Thoracic aorta (tissue), 2 donors: ENCODE measurements around the gene GGTLC1. TPM values are rescaled to one million over a fixed set of nuclear protein-coding genes. Genes with fewer than 3 reads are reported as not detected.

Experiments
- ATAC-seq: fragments of 150-250 bp; one replicate; pipeline ENCODE4 v1.8.0; 2017; ENCODE audit warnings: low read depth; ENCODE audit not compliant: insufficient number of reproducible peaks, low FRiP score
- DNase-seq: peaks from one replicate; pipeline ENCODE4 v3.0.0-alpha.2; 2020; ENCODE audit warnings: low spot score
- H3K27ac ChIP-seq, 2 donors: fragments of 200-600 bp; sonication (generic); 1 replicate in 1 of 2; 2 replicates in 1 of 2; pipeline ENCODE4 v1.5.1; 2016; ENCODE audit warnings: mild to moderate bottlenecking in 2 of 2, moderate library complexity in 2 of 2
- H3K27me3 ChIP-seq: fragments of 200-600 bp; sonication (generic); replicated peaks from 2 replicates; pipeline ENCODE4 v1.6.0; 2016; ENCODE audit warnings: mild to moderate bottlenecking; ENCODE audit not compliant: insufficient read depth
- H3K36me3 ChIP-seq: fragments of 200-600 bp; sonication (generic); one replicate; pipeline ENCODE4 v1.5.1; 2016
- H3K4me1 ChIP-seq, 2 donors: fragments of 200-600 bp; sonication (generic); 1 replicate in 1 of 2; 2 replicates in 1 of 2; pipeline versions ENCODE4 v1.5.1 to v1.6.0; 2016; ENCODE audit warnings: low read depth in 2 of 2, mild to moderate bottlenecking in 1 of 2; ENCODE audit not compliant: control insufficient read depth in 1 of 2
- H3K4me3 ChIP-seq: fragments of 200-600 bp; sonication (generic); 2 replicates; pipeline ENCODE4 v1.5.1; 2016; ENCODE audit warnings: mild to moderate bottlenecking
- H3K9me3 ChIP-seq: fragments of 200-600 bp; sonication (generic); 2 replicates; pipeline ENCODE4 v1.5.1; 2016
- total RNA-seq, 2 donors: library from RNA; depleted of rRNA; stranded (reverse); fragments of >200 nt; gene quantifications; one replicate each; pipeline versions ENCODE4 v1.1.0 to v1.2.3, GENCODE V29; 2016
- TF ChIP-seq, protein P1 (sequence below): fragments of 200-600 bp; sonication (generic); IDR thresholded peaks from one replicate; pipeline ENCODE4 v1.5.1; 2019; ENCODE audit warnings: antibody characterized with exemption

The GGTLC1 gene
- total RNA-seq, 2 donors from 2014 or later, result not detected

DNA sequence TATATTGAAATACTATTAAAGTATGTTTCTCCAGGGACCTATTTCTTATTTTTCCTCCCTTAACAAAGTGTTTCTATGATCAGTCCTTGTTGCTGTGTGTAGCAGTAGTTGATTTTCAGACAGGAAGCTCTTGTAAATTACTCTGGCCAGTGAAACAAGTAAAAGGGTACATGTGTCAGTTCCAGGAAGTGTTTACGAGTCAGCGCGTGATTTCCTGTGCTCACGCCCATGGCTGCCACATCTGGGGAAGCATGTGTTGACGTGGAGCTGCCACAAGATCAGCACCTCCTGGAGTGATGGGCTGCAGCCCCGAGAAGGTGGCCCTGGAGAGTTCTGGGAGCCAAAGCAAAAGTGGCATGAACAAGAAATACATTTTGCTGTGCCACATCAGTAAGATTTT lies 38.6 kb upstream of the GGTLC1 start:
- no peak overlapping the region for H3K27ac ChIP-seq

DNA sequence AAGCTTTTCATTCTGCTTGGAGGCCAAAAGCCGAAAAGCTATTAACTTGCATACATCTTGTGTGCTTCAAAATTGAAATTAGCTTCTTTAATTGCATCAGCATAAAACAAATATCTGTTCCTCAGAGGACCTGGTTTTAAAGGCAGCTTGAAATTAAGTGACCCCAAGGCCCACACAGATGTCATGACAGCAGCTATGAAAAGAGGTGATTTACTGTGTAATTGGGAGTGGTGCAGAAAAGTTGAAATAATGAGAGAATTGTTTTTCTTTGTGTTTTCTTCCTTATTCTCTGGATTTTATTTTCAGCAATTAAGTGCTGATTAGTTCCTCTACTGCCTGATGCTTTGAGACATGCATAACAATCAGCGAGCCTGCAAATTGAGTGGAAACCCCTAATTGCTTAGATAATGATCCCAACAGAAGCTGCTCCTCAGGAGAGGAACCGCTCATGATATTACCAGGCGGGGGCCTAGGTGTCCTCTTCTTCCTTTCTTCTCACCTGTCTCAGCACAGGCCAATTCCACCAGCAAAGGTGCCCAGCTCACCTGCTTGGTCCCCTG lies 34.1 kb upstream of the GGTLC1 start:
- H3K4me1 ChIP-seq, result no peaks in the 10 kb centered on the region

More for the DNA sequence above, 38.6 kb upstream of the GGTLC1 start:
- DNase-seq, result peak; percentile 7
- H3K4me1 ChIP-seq, result no peaks in the 10 kb centered on the region
- ATAC-seq, result no peak
- TF ChIP-seq, protein P1, sequence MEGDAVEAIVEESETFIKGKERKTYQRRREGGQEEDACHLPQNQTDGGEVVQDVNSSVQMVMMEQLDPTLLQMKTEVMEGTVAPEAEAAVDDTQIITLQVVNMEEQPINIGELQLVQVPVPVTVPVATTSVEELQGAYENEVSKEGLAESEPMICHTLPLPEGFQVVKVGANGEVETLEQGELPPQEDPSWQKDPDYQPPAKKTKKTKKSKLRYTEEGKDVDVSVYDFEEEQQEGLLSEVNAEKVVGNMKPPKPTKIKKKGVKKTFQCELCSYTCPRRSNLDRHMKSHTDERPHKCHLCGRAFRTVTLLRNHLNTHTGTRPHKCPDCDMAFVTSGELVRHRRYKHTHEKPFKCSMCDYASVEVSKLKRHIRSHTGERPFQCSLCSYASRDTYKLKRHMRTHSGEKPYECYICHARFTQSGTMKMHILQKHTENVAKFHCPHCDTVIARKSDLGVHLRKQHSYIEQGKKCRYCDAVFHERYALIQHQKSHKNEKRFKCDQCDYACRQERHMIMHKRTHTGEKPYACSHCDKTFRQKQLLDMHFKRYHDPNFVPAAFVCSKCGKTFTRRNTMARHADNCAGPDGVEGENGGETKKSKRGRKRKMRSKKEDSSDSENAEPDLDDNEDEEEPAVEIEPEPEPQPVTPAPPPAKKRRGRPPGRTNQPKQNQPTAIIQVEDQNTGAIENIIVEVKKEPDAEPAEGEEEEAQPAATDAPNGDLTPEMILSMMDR, result no peak
- no peaks in the 10 kb centered on the region for H3K27me3 ChIP-seq
- no peaks in the 10 kb centered on the region for H3K36me3 ChIP-seq
- H3K9me3 ChIP-seq, result no peaks in the 10 kb centered on the region
- H3K4me3 ChIP-seq, result no peak overlapping the region

DNA sequence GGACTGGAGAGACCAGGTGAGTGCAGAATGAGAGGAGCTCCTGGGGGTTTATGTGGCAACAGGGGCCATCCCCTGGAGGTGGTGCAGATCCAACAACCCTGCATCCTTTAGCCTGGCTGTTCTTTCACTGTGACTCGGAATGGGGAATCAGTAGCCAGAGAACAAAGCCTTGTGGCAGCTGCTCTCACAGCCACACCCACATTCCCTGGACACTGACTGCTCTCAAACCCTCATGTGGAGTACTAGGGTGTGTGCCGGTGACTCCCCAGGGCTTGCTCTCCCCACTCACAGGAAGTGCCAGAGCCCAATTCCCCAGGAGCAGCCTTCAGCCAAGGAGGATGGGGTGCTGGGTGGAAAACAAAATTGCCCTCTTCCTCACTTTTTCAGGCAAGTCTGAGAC lies 30.2 kb upstream of the GGTLC1 start:
- Histone ChIP-seq H3K36me3 (no peaks in the 10 kb centered on the region), H3K4me1 (no peaks in the 10 kb centered on the region), H3K27ac (no peak overlapping the region), H3K4me3 (no peak overlapping the region), H3K9me3 (no peaks in the 10 kb centered on the region), H3K27me3 (no peaks in the 10 kb centered on the region)
- ATAC-seq, result no peak
- TF ChIP-seq, protein P1, result no peak
- no peak for DNase-seq

More for the DNA sequence above, 34.1 kb upstream of the GGTLC1 start:
- Histone ChIP-seq H3K9me3 (no peaks in the 10 kb centered on the region), H3K4me3 (no peak overlapping the region), H3K27me3 (no peaks in the 10 kb centered on the region), H3K27ac (no peak overlapping the region), H3K36me3 (no peaks in the 10 kb centered on the region)
- TF ChIP-seq, protein P1, result no peak
- ATAC-seq, result no peak
- no peak for DNase-seq

DNA sequence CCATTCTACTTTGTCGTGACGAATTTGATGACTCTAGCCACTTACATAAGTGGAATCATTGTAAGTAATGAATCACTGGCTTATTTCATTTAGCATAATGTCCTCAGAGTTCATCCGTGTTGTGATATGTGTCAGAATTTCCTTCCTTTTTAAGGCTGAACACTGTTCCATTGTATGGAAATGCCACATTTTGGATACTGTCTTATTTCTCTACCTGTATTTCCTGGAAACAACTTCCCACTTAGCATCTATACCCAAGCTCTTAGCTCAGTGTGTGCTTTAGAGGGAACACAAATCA lies 28.8 kb upstream of the GGTLC1 start:
- TF ChIP-seq, protein P1, result no peak
- no peak for ATAC-seq
- Histone ChIP-seq H3K27ac (no peak overlapping the region), H3K4me1 (no peaks in the 10 kb centered on the region), H3K27me3 (no peaks in the 10 kb centered on the region), H3K36me3 (no peaks in the 10 kb centered on the region), H3K4me3 (no peak overlapping the region), H3K9me3 (no peaks in the 10 kb centered on the region)
- no peak for DNase-seq

DNA sequence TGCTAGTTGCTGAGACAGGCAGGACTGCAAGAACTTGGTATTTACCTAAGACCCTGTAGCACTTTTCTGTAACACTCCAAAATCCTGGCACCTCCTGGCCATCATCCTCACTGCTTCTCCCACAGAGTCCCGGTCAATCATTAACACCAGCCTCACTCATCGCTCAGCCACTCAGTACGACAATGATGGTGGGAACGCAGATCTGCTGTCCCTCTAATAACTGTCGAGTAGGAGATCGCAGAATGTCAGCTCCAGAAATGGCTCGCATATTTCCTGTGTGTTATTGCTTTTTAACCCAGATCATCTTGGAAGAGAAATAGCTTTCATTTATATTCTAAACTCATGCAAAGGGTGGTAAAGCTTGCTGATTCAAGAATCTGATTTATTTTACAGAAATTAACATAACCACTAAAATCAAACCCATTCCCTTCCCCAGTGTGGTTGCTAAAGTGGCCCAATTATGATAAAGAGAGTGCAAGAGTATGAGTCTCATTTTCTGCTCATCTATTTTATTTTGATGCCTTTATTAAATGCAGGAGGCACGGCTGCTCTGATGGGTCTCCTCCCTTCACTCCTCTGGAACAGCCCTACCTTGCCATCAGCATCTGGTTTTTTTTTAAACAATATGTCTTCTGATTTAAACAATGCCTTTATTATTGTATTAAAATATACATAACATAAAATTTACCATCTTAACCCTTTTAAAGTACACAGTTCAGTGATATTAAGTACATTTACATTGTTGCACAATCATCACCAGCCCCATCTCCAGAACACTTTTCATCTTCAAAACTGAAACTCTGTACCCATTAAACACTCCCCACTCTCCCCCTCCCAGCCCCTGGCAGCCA lies 28.3 kb upstream of the GGTLC1 start:
- H3K4me1 ChIP-seq, result no peaks in the 10 kb centered on the region
- H3K27ac ChIP-seq, result no peak overlapping the region
- DNase-seq, result no peak
- TF ChIP-seq, protein P1, result no peak
- no peaks in the 10 kb centered on the region for H3K27me3 ChIP-seq
- no peak for ATAC-seq
- no peaks in the 10 kb centered on the region for H3K36me3 ChIP-seq
- H3K4me3 ChIP-seq, result no peak overlapping the region
- no peaks in the 10 kb centered on the region for H3K9me3 ChIP-seq
